HEK293 (cell line): ENCODE results near the gene PLEKHA1.

Experiments used
- CTCF ChIA-PET: fragments of 350-600 bp; formaldehyde crosslinking; extraction: SDS; loops from one replicate; lab custom pipeline; 2021; ENCODE audit warnings: antibody characterized with exemption; lab: Yijun Ruan, JAX
- POLR2A ChIA-PET: fragments of 300-600 bp; formaldehyde crosslinking; extraction: SDS; loops from one replicate; lab custom pipeline; 2020; ENCODE audit warnings: antibody characterized with exemption, inconsistent platforms; lab: Yijun Ruan, JAX
- H3K27ac ChIP-seq: fragments of 200-500 bp; sonication (Bioruptor generic); 2 replicates; pipeline ENCODE4 v1.5.1; 2014; ENCODE audit warnings: low read depth, low read length, control low read depth, inconsistent platforms; ENCODE audit errors: extremely low read depth
- H3K36me3 ChIP-seq, 2 experiments: fragments of 200-500 bp in 1 of 2; sonication (Bioruptor generic) in 1 of 2; 1 replicate in 1 of 2; 2 replicates in 1 of 2; pipeline ENCODE4 v1.5.1; 2014 to 2017; ENCODE audit warnings: inconsistent platforms in 2 of 2, low read length in 2 of 2; ENCODE audit not compliant: control insufficient read depth in 2 of 2, insufficient read depth in 1 of 2
- H3K4me1 ChIP-seq: fragments of 200-500 bp; sonication (Bioruptor generic); 2 replicates; pipeline ENCODE4 v1.5.1; 2014; ENCODE audit warnings: mild to moderate bottlenecking, low read length, inconsistent platforms; ENCODE audit not compliant: control insufficient read depth, insufficient read depth
- H3K4me3 ChIP-seq: 2 replicates; pipeline ENCODE4 v1.5.1; 2011; ENCODE audit warnings: low read depth, mild to moderate bottlenecking, control low read depth, low read length, moderate library complexity
- H3K9me3 ChIP-seq: fragments of 200-500 bp; sonication (Bioruptor generic); 2 replicates; pipeline ENCODE4 v1.5.1; 2014; ENCODE audit warnings: low read depth, low read length, inconsistent platforms; ENCODE audit not compliant: control insufficient read depth, insufficient read depth
- GLIS1 ChIP-seq: fragments of 450-650 bp; formaldehyde crosslinking; IDR thresholded peaks from 2 replicates; pipeline ENCODE4 v1.5.1; 2016; ENCODE audit warnings: missing biosample characterization, missing genetic modification characterization
- OVOL3 ChIP-seq: fragments of 450-650 bp; formaldehyde crosslinking; IDR thresholded peaks from 2 replicates; pipeline ENCODE4 v1.5.1; 2016; ENCODE audit warnings: missing biosample characterization, missing genetic modification characterization
- SCRT1 ChIP-seq: fragments of 450-650 bp; formaldehyde crosslinking; IDR thresholded peaks from 2 replicates; pipeline ENCODE4 v1.5.1; 2016; ENCODE audit warnings: missing biosample characterization, missing genetic modification characterization, borderline replicate concordance
- SETDB1 ChIP-seq: IDR thresholded peaks from one replicate; pipeline ENCODE4 v1.6.1; 2017; ENCODE audit warnings: mild to moderate bottlenecking, low read length, moderate library complexity, mixed read lengths; ENCODE audit not compliant: insufficient read length
- WT1 ChIP-seq: fragments of 450-650 bp; formaldehyde crosslinking; IDR thresholded peaks from 2 replicates; pipeline ENCODE4 v1.5.1; 2016; ENCODE audit warnings: missing biosample characterization, missing genetic modification characterization
- ZBTB21 ChIP-seq: fragments of 450-650 bp; formaldehyde crosslinking; IDR thresholded peaks from 2 replicates; pipeline ENCODE4 v1.5.1; 2017; ENCODE audit warnings: missing biosample characterization, missing genetic modification characterization
- ZBTB6 ChIP-seq: fragments of 450-650 bp; formaldehyde crosslinking; IDR thresholded peaks from 2 replicates; pipeline ENCODE4 v1.5.1; 2017; ENCODE audit warnings: missing biosample characterization, missing genetic modification characterization
- ZNF16 ChIP-seq: fragments of 450-650 bp; formaldehyde crosslinking; IDR thresholded peaks from 2 replicates; pipeline ENCODE4 v1.5.1; 2016; ENCODE audit warnings: low read depth, missing biosample characterization, missing genetic modification characterization
- ZNF18 ChIP-seq: fragments of 450-650 bp; formaldehyde crosslinking; IDR thresholded peaks from 2 replicates; pipeline ENCODE4 v1.5.1; 2016; ENCODE audit warnings: missing biosample characterization, missing genetic modification characterization
- ZNF24 ChIP-seq: fragments of 450-650 bp; formaldehyde crosslinking; IDR thresholded peaks from 2 replicates; pipeline ENCODE4 v1.5.1; 2016; ENCODE audit warnings: missing biosample characterization, missing genetic modification characterization
- ZNF248 ChIP-seq: fragments of 450-650 bp; formaldehyde crosslinking; IDR thresholded peaks from 2 replicates; pipeline ENCODE4 v1.5.1; 2017; ENCODE audit warnings: missing biosample characterization, missing genetic modification characterization
- ZNF26 ChIP-seq: fragments of 450-650 bp; formaldehyde crosslinking; IDR thresholded peaks from 2 replicates; pipeline ENCODE4 v1.5.1; 2016; ENCODE audit warnings: missing biosample characterization, missing genetic modification characterization
- ZNF335 ChIP-seq: fragments of 450-650 bp; formaldehyde crosslinking; conservative IDR thresholded peaks from 2 replicates; pipeline ENCODE4 v1.5.1; 2016; ENCODE audit warnings: missing biosample characterization, missing genetic modification characterization
- ZNF37A ChIP-seq: fragments of 450-650 bp; IDR thresholded peaks from 2 replicates; pipeline ENCODE4 v1.5.1; 2018; ENCODE audit warnings: missing biosample characterization, missing genetic modification characterization
- ZNF426 ChIP-seq: fragments of 450-650 bp; formaldehyde crosslinking; IDR thresholded peaks from 2 replicates; pipeline ENCODE4 v1.5.1; 2017; ENCODE audit warnings: missing biosample characterization, missing genetic modification characterization, mild to moderate bottlenecking, inconsistent platforms, moderate library complexity
- ZNF544 ChIP-seq: fragments of 450-650 bp; formaldehyde crosslinking; IDR thresholded peaks from 2 replicates; pipeline ENCODE4 v1.5.0; 2017; ENCODE audit warnings: missing biosample characterization, missing genetic modification characterization
- ZNF560 ChIP-seq: fragments of 450-650 bp; formaldehyde crosslinking; IDR thresholded peaks from 2 replicates; pipeline ENCODE4 v1.5.1; 2017; ENCODE audit warnings: missing biosample characterization, missing genetic modification characterization, borderline replicate concordance
- ZNF585B ChIP-seq: fragments of 450-650 bp; formaldehyde crosslinking; IDR thresholded peaks from 2 replicates; pipeline ENCODE4 v1.5.1; 2016; ENCODE audit warnings: missing biosample characterization, missing genetic modification characterization
- ZNF610 ChIP-seq: fragments of 450-650 bp; formaldehyde crosslinking; IDR thresholded peaks from 2 replicates; pipeline ENCODE4 v1.5.1; 2016; ENCODE audit warnings: missing biosample characterization, missing genetic modification characterization, borderline replicate concordance
- ZNF624 ChIP-seq: fragments of 450-650 bp; formaldehyde crosslinking; IDR thresholded peaks from 2 replicates; pipeline ENCODE4 v1.5.1; 2017; ENCODE audit warnings: missing biosample characterization, missing genetic modification characterization
- ZNF664 ChIP-seq: fragments of 450-650 bp; formaldehyde crosslinking; IDR thresholded peaks from 2 replicates; pipeline ENCODE4 v1.5.1; 2016; ENCODE audit warnings: missing biosample characterization, missing genetic modification characterization
- ZNF843 ChIP-seq: fragments of 450-650 bp; formaldehyde crosslinking; IDR thresholded peaks from 2 replicates; pipeline ENCODE4 v1.5.1; 2016; ENCODE audit warnings: missing biosample characterization, missing genetic modification characterization

PLEKHA1 gene

GRCh38 chr10:122346326-122346950, 28.1 kb upstream of the PLEKHA1 start:
- H3K4me1 ChIP-seq: no peaks in the 10 kb centered on the region
- ChIA-PET CTCF (interaction anchor here (1.3 kb wide), 1 partner anchor 47 kb away, joined by 3 read pairs; no protein-coding TSS in a partner anchor), POLR2A (no interaction called here)
- H3K9me3 ChIP-seq: no peaks in the 10 kb centered on the region
- H3K27ac ChIP-seq: no peak overlapping the region
- H3K36me3 ChIP-seq: no peaks in the 10 kb centered on the region
- no peak overlapping the region for H3K4me3 ChIP-seq
- TF ChIP-seq ZNF585B (tag by site-specific recombination) (no peak), SETDB1 (peak; percentile 90)

GRCh38 chr10:122347170-122347841, 27.2 kb upstream of the PLEKHA1 start:
- no peak overlapping the region for H3K27ac ChIP-seq
- H3K4me3 ChIP-seq: no peak overlapping the region
- POLR2A ChIA-PET: no interaction called here
- no peaks in the 10 kb centered on the region for H3K9me3 ChIP-seq
- no peaks in the 10 kb centered on the region for H3K4me1 ChIP-seq
- H3K36me3 ChIP-seq: no peaks in the 10 kb centered on the region
- no peak for TF ChIP-seq ZNF26 (tag by site-specific recombination)
- TF ChIP-seq ZNF248 (tag by site-specific recombination): no peak
- TF ChIP-seq OVOL3 (tag by site-specific recombination): no peak
- TF ChIP-seq ZNF335 (tag by site-specific recombination): no peak
- TF ChIP-seq WT1 (tag by site-specific recombination): no peak
- TF ChIP-seq ZBTB21: no peak
- no peak for TF ChIP-seq ZNF544
- TF ChIP-seq ZNF426 (tag by site-specific recombination): no peak
- TF ChIP-seq ZNF37A: no peak
- TF ChIP-seq, all 188 proteins: peak for 0
- CTCF ChIA-PET: interaction anchor here (1.3 kb wide), 1 partner anchor 48 kb away, joined by 3 read pairs; no protein-coding TSS in a partner anchor

GRCh38 chr10:122348512-122348911, 26.0 kb upstream of the PLEKHA1 start:
- CTCF ChIA-PET: interaction anchor here (0.6 to 1.2 kb wide), 2 partner anchors 23 to 49 kb away, joined by 3 to 5 read pairs; no protein-coding TSS in a partner anchor
- POLR2A ChIA-PET: no interaction called here

GRCh38 chr10:122348935-122349361, 25.6 kb upstream of the PLEKHA1 start:
- POLR2A ChIA-PET: no interaction called here
- Histone ChIP-seq H3K27ac (no peak overlapping the region), H3K36me3 (no peaks in the 10 kb centered on the region), H3K4me3 (no peak overlapping the region), H3K9me3 (no peaks in the 10 kb centered on the region), H3K4me1 (no peaks in the 10 kb centered on the region)
- CTCF ChIA-PET: interaction anchor here (0.6 to 1.2 kb wide), 3 partner anchors 10 to 50 kb away, joined by 3 to 5 read pairs (median 3); no protein-coding TSS in a partner anchor
- TF ChIP-seq ZNF610 (tag by site-specific recombination) (no peak), ZNF18 (no peak), ZNF843 (tag by site-specific recombination) (no peak), ZNF24 (tag by site-specific recombination) (no peak), SCRT1 (tag by site-specific recombination) (no peak), ZNF16 (tag by site-specific recombination) (no peak), ZBTB6 (tag by site-specific recombination) (no peak), ZNF560 (tag by site-specific recombination) (no peak), GLIS1 (tag by site-specific recombination) (no peak)

More at GRCh38 chr10:122348512-122348911, 26.0 kb upstream of the PLEKHA1 start:
- Histone ChIP-seq H3K4me3 (no peak overlapping the region), H3K9me3 (no peaks in the 10 kb centered on the region), H3K4me1 (no peaks in the 10 kb centered on the region), H3K36me3 (no peaks in the 10 kb centered on the region)
- TF ChIP-seq ZNF624 (tag by site-specific recombination) (no peak), ZNF664 (tag by site-specific recombination) (no peak), GLIS1 (tag by site-specific recombination) (no peak), ZNF426 (tag by site-specific recombination) (no peak)
- TF ChIP-seq, all 188 proteins: peak for 0
- H3K27ac ChIP-seq: no peak overlapping the region
